ENCODE data around the gene POFUT2.

GRCh38 chr21:45293726-45294401 is 6.2 kb upstream of the POFUT2 start:
- TF ChIP-seq POLR2A (IDR thresholded peaks at IDR 0.05) (no peak), EP300 (IDR thresholded peaks at IDR 0.05) (no peak), CTCF (IDR thresholded peaks at IDR 0.05) (no peak), POLR2AphosphoS5 (IDR thresholded peaks at IDR 0.05) (no peak)
